H9 (cell line): Measurements from ENCODE around the gene TKTL1. TPM values are rescaled to one million over a fixed set of nuclear protein-coding genes. Genes with fewer than 3 reads are reported as not detected.

Source experiments
- DNase-seq: peaks from one replicate; pipeline ENCODE4 v3.0.0-alpha.2; 2017
- H2AFZ ChIP-seq: one replicate; pipeline ENCODE4 v1.6.1; 2013; ENCODE audit warnings: mild to moderate bottlenecking, low read length, control low read depth, moderate library complexity
- H2AK5ac ChIP-seq: 2 replicates; pipeline ENCODE4 v1.6.1; 2013; ENCODE audit warnings: low read length, control low read depth, mixed read lengths; ENCODE audit not compliant: insufficient read length
- H2BK120ac ChIP-seq: one replicate; pipeline ENCODE4 v1.6.1; 2013; ENCODE audit warnings: low read depth, mild to moderate bottlenecking, low read length, control low read depth, inconsistent platforms; ENCODE audit not compliant: poor library complexity, severe bottlenecking
- H2BK12ac ChIP-seq: 2 replicates; pipeline ENCODE4 v1.6.1; 2013; ENCODE audit warnings: low read length, control low read depth, mixed read lengths, low read depth; ENCODE audit not compliant: insufficient read length
- H2BK15ac ChIP-seq: 2 replicates; pipeline ENCODE4 v1.6.1; 2013; ENCODE audit warnings: low read depth, low read length, control low read depth
- H2BK20ac ChIP-seq: one replicate; pipeline ENCODE4 v1.6.1; 2013; ENCODE audit warnings: low read depth, mild to moderate bottlenecking, low read length, control low read depth, inconsistent platforms; ENCODE audit not compliant: poor library complexity, severe bottlenecking
- H2BK5ac ChIP-seq: 2 replicates; pipeline ENCODE4 v1.6.1; 2013; ENCODE audit warnings: low read length, control low read depth, mixed read lengths; ENCODE audit not compliant: insufficient read length
- H3K14ac ChIP-seq: 2 replicates; pipeline ENCODE4 v1.6.1; 2013; ENCODE audit warnings: low read length, control low read depth; ENCODE audit not compliant: insufficient read depth
- H3K18ac ChIP-seq: 2 replicates; pipeline ENCODE4 v1.6.1; 2013; ENCODE audit warnings: low read depth, mild to moderate bottlenecking, mixed read lengths, low read length, control low read depth; ENCODE audit not compliant: insufficient read length
- H3K23ac ChIP-seq: 2 replicates; pipeline ENCODE4 v1.6.1; 2013; ENCODE audit warnings: low read length, control low read depth, mixed read lengths, low read depth; ENCODE audit not compliant: insufficient read length
- H3K23me2 ChIP-seq: 2 replicates; pipeline ENCODE4 v1.6.1; 2013; ENCODE audit warnings: low read depth, mild to moderate bottlenecking, mixed read lengths, low read length, control low read depth; ENCODE audit not compliant: insufficient read length, poor library complexity, severe bottlenecking
- H3K27ac ChIP-seq: 2 replicates; pipeline ENCODE4 v1.5.1; 2013; ENCODE audit warnings: low read length, control low read depth, mixed read lengths, low read depth; ENCODE audit not compliant: insufficient read length
- H3K27me3 ChIP-seq: 2 replicates; pipeline ENCODE4 v1.6.1; 2013; ENCODE audit warnings: low read length, control low read depth, inconsistent platforms; ENCODE audit not compliant: insufficient read depth
- H3K4ac ChIP-seq: 2 replicates; pipeline ENCODE4 v1.6.1; 2013; ENCODE audit warnings: low read depth, mild to moderate bottlenecking, control low read depth, inconsistent platforms, low read length, moderate library complexity
- H3K4me1 ChIP-seq: 2 replicates; pipeline ENCODE4 v1.6.1; 2013; ENCODE audit warnings: low read length, control low read depth, inconsistent platforms; ENCODE audit not compliant: insufficient read depth
- H3K4me2 ChIP-seq: 2 replicates; pipeline ENCODE4 v1.6.1; 2013; ENCODE audit warnings: low read length, control low read depth, mixed read lengths; ENCODE audit not compliant: insufficient read length, insufficient read depth
- H3K56ac ChIP-seq: 2 replicates; pipeline ENCODE4 v1.6.1; 2013; ENCODE audit warnings: low read depth, mild to moderate bottlenecking, mixed read lengths, low read length, control low read depth; ENCODE audit not compliant: insufficient read length
- H3K79me1 ChIP-seq: 2 replicates; pipeline ENCODE4 v1.6.1; 2013; ENCODE audit warnings: low read depth, mild to moderate bottlenecking, moderate library complexity, low read length, control low read depth, inconsistent platforms; ENCODE audit not compliant: insufficient read depth, poor library complexity, severe bottlenecking
- H3K79me2 ChIP-seq: 2 replicates; pipeline ENCODE4 v1.6.1; 2013; ENCODE audit warnings: low read length, control low read depth, inconsistent platforms; ENCODE audit not compliant: insufficient read depth
- H3K9ac ChIP-seq: 2 replicates; pipeline ENCODE4 v1.6.1; 2013; ENCODE audit warnings: low read length, control low read depth, mixed read lengths; ENCODE audit not compliant: insufficient read length; ENCODE audit errors: extremely low read depth
- H3K9me3 ChIP-seq: one replicate; pipeline ENCODE4 v1.6.1; 2013; ENCODE audit warnings: low read depth, low read length, inconsistent platforms; ENCODE audit not compliant: control insufficient read depth
- H3T11ph ChIP-seq: one replicate; pipeline ENCODE4 v1.6.1; 2013; ENCODE audit warnings: mild to moderate bottlenecking, low read length, control low read depth, inconsistent platforms
- H4K20me1 ChIP-seq: one replicate; pipeline ENCODE4 v1.6.1; 2013; ENCODE audit not compliant: control insufficient read depth, insufficient read length, insufficient read depth
- H4K5ac ChIP-seq: 2 replicates; pipeline ENCODE4 v1.6.1; 2013; ENCODE audit warnings: low read depth, mild to moderate bottlenecking, mixed read lengths, low read length, control low read depth; ENCODE audit not compliant: insufficient read length
- H4K8ac ChIP-seq: replicated peaks from 2 replicates; pipeline ENCODE4 v1.6.1; 2013; ENCODE audit warnings: low read length, control low read depth, mixed read lengths, low read depth; ENCODE audit not compliant: insufficient read length
- H4K91ac ChIP-seq: 2 replicates; pipeline ENCODE4 v1.6.1; 2013; ENCODE audit warnings: low read depth, mild to moderate bottlenecking, moderate library complexity, mixed read lengths, low read length, control low read depth; ENCODE audit not compliant: insufficient read length
- H3K27ac Mint-ChIP-seq, 3 experiments: 2 replicates in 2 of 3; 3 replicates in 1 of 3; pipeline ENCODE4 v1.8.0; 2020 to 2021; ENCODE audit warnings: mixed read lengths in 3 of 3, mild to moderate bottlenecking in 1 of 3, moderate library complexity in 1 of 3
- H3K27me3 Mint-ChIP-seq: 2 replicates; pipeline ENCODE4 v1.8.0; 2021; ENCODE audit warnings: low read depth, mild to moderate bottlenecking, moderate library complexity, mixed read lengths
- H3K36me3 Mint-ChIP-seq, 3 experiments: 2 replicates in 2 of 3; 3 replicates in 1 of 3; pipeline ENCODE4 v1.8.0; 2020 to 2021; ENCODE audit warnings: low read depth in 3 of 3, mixed read lengths in 3 of 3; ENCODE audit not compliant: insufficient read depth in 1 of 3
- H3K4me1 Mint-ChIP-seq, 2 experiments: 2 replicates each; pipeline ENCODE4 v1.8.0; 2020; ENCODE audit warnings: mixed read lengths in 2 of 2
- H3K4me3 Mint-ChIP-seq, 2 experiments: 2 replicates in 1 of 2; 3 replicates in 1 of 2; pipeline ENCODE4 v1.8.0; 2020 to 2021; ENCODE audit warnings: mild to moderate bottlenecking in 2 of 2, mixed read lengths in 2 of 2, moderate library complexity in 1 of 2
- H3K9me3 Mint-ChIP-seq, 2 experiments: 2 replicates in 1 of 2; 3 replicates in 1 of 2; pipeline ENCODE4 v1.8.0; 2020; ENCODE audit warnings: mild to moderate bottlenecking in 2 of 2, mixed read lengths in 2 of 2, moderate library complexity in 1 of 2
- CTCF ChIP-seq: fragments of 200-600 bp; sonication (generic); conservative IDR thresholded peaks from 3 replicates; pipeline ENCODE4 v1.8.0; 2021; ENCODE audit warnings: antibody characterized with exemption, mild to moderate bottlenecking
- WGBS: extraction: QIAGEN DNeasy Blood & Tissue Kit; methylation state at CpG from one replicate; pipeline ENCODE4 v1.1.7; 2013; ENCODE audit warnings: missing lambda C conversion rate, low lambda C conversion rate, mixed read lengths; ENCODE audit not compliant: insufficient read length; ENCODE audit errors: extremely low coverage; 5-methylcytosine and 5-hydroxymethylcytosine counted together
- total RNA-seq: library from RNA; stranded (reverse); gene quantifications from 2 replicates; pipeline ENCODE4 v1.2.1, GENCODE V29; 2021

TKTL1 gene
- total RNA-seq, 1 experiment from 2014 or later: not detected

- H3K9me3 Mint-ChIP-seq: peaks cover 34 to 41% of the 10 kb centered on the region in 2 experiments
- no peak overlapping the region for H3K4me2 ChIP-seq
- peaks cover 0 to 5% of the 10 kb centered on the region in 2 experiments; a peak in 2 of 4 replicates for H3K4me1 Mint-ChIP-seq
- H2BK5ac ChIP-seq: no peak overlapping the region
- no peak for TF ChIP-seq CTCF
- H3K14ac ChIP-seq: no peak overlapping the region
- H3K18ac ChIP-seq: no peak overlapping the region
- H3K27me3 Mint-ChIP-seq: peaks cover 4% of the 10 kb centered on the region
- no peak overlapping the region for H2AFZ ChIP-seq
- H3K27me3 ChIP-seq: no peaks in the 10 kb centered on the region
- H3K23me2 ChIP-seq: no peaks in the 10 kb centered on the region
- peaks cover 25% of the 10 kb centered on the region for H3K9me3 ChIP-seq
- DNase-seq: no peak
- H3K4ac ChIP-seq: no peak overlapping the region
- no peak overlapping the region for H3K23ac ChIP-seq
- H2BK20ac ChIP-seq: no peak overlapping the region
- no peak overlapping the region for H2BK15ac ChIP-seq
- H3K56ac ChIP-seq: no peak overlapping the region
- no peak overlapping the region for H4K91ac ChIP-seq
- H3K27ac ChIP-seq: no peak overlapping the region
- H3K36me3 Mint-ChIP-seq: peaks cover 23 to 54% (median 43%) of the 10 kb centered on the region in 3 experiments
- no peak overlapping the region for H2BK12ac ChIP-seq
- WGBS: no CpG with 5 or more reads among the region's 24 CpGs
- H3K9ac ChIP-seq: no peak overlapping the region
- H3K4me1 ChIP-seq: no peaks in the 10 kb centered on the region
- H3K79me1 ChIP-seq: no peaks in the 10 kb centered on the region
- no peak overlapping the region for H3K4me3 Mint-ChIP-seq
- H3K27ac Mint-ChIP-seq: no peak overlapping the region
- no peaks in the 10 kb centered on the region for H3K79me2 ChIP-seq
- no peak overlapping the region for H4K8ac ChIP-seq
- no peak overlapping the region for H2AK5ac ChIP-seq
- no peak overlapping the region for H4K5ac ChIP-seq
- no peak overlapping the region for H2BK120ac ChIP-seq
- H4K20me1 ChIP-seq: peaks cover 4% of the 10 kb centered on the region
- no peak overlapping the region for H3T11ph ChIP-seq
Measured at GRCh38 chrX:154348646-154349358, 53.2 kb downstream of the TKTL1 start.
